NCI-H510A treated with DMSO at 0.1 percent for 48 hours (cell line): ENCODE data around the gene NOS3.

Experiments
- DNase-seq: peaks from one replicate; lab custom pipeline; 2025; lab: John Stamatoyannopoulos, UW

The NOS3 gene

DNA sequence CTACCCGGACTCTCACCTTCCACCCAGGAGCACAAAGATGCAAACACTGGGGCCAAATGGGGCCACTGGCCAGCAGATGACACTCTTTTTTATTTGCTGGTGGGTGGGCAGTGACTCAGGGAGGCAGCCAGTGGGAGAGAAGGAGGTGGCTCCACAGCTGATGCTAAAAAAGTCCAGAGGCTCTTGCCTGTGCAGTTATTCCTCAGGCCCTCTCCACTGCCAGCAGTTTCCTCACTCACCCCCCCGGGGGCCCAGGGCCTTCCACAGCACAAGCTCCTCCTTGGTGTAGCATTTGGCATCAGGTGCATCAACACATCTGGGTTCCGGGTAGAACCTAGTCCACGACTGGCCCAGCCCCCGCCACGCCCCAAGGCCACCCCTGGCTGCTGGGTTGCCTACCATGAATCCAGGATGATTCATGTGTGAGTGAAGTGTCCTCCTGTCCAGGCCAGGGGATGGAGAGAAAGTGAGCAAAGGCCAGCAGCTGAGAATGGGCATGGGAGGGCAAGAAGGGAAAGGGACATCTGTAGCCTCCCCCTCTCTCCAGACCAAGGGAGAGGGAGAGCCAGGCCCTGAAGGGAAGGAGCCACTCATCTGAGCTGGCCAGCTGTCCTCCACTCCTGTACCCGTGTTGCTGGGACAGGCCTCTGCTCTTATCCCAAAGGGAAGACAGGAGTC lies 11.0 kb upstream of the NOS3 start:
- no peak for DNase-seq

DNA sequence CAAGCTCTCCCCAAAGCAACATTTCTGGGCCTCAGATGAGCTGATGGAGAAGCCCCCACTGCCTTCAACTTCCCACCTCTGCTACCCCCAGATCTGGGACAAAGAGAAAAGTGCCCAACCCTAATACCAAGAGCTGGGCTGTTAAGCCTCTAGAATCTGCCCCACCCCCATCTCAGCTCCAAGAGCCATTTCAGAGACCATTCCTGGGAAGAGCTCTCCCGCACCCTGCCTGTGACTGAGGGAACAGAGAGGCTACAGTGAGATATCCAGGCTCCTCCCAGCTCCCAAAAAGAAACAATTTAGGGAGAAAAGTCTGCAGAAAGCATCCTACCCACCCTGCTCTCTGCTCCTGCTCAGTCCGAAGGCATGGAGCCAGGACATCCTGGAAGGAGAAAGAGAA lies 10.2 kb upstream of the NOS3 start:
- DNase-seq: no peak

DNA sequence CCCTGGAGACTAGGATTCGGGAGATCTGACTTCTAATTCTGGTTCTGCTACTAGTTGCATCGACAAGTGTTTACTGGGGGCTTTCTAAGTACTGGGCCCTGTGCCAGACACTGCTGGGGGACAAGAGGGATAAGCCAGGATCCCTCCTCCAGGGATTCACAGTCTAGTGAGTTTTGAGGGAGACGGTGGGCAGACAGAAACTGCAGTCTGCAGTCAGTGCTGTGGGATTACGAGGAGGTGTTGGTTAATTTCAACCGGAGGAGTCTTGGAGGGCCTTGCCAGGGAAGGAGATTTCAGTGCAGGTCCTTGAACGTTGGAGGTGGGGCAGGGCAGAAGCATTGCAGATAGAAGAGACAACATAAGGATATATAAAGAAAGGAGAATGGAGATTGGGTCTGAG lies 9.2 kb upstream of the NOS3 start:
- no peak for DNase-seq

DNA sequence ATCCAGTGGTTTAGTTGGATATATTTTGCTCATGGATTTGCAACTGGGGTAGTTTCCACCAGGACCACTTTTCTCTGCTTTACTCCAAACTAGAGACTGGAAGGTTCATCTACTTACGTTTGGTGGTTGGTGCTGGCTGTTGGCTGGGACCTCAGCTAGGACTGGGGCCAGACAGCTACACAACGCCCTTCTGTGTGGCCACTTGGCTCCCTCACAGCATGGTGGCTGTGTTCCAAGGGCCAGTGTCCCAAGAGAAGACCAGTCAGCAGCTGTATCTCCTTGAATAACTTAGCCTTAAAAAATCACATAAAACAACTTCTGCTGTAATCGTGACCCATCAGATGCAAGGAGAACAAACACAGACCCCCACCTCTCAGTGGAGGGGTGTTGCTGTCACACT lies 8.5 kb upstream of the NOS3 start:
- DNase-seq: no peak

DNA sequence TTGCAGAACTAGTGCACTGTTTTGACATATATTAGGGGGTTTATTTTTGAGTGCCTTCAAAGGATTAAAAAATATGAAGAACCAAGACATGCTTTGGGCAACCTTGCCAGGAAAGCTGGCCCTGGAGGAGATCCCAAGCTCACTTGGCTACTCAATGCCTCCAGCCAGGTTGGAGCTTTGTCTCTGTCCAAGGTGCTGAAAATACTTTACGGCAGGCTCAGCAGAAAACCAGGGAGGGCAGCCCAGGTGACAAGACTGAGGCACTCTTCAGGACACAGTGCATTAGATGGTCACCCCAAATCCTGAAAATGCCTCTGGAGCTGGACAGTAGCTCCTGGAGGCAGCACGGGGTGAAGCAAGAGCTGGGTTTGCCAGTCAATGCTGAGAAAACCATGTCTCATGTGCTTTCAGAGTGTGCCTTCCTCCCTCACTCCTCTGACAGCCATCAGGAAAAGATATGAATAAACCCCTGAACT lies 6.9 kb upstream of the NOS3 start:
- no peak for DNase-seq

DNA sequence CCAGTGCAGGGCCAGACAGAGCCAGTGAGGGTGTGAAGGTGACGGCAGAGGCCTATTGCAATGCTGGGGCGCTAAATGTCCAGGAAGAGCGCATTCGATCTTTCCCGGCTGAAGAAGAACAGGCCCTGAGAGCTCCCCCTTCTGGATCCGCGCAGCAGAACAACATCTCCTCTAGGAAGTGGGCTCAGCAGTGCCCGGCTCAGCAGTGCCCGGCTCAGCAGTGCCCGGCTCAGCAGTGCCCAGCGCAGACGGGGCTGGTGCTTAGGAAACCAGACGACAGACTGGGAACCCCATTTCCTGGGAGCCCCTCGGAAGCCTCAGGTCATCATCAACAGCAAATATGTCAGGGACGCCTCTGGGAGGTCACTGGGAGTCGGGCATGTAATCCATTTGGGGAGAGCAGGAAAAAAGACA lies 4.7 kb upstream of the NOS3 start:
- peak; percentile 66 for DNase-seq

DNA sequence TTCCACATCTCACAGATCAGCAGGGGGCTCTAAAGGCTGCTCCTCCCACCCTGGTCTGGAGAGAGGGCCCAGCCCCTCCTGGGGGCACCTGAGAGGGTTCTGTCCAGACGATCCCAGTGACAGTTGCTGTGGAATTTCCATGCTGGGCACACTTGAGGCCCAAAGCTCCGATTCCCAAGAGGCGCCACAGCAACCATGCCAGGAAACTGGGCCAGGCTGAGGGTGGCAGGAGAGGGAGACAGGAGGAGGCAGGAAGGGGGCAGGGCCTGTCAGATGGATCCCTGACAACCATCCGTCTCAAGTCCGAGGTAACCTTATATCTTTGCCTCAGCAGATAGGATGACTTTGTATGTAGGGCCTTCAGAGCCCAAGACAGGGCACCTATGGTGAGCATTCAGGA lies 4.3 kb upstream of the NOS3 start:
- DNase-seq: no peak

DNA sequence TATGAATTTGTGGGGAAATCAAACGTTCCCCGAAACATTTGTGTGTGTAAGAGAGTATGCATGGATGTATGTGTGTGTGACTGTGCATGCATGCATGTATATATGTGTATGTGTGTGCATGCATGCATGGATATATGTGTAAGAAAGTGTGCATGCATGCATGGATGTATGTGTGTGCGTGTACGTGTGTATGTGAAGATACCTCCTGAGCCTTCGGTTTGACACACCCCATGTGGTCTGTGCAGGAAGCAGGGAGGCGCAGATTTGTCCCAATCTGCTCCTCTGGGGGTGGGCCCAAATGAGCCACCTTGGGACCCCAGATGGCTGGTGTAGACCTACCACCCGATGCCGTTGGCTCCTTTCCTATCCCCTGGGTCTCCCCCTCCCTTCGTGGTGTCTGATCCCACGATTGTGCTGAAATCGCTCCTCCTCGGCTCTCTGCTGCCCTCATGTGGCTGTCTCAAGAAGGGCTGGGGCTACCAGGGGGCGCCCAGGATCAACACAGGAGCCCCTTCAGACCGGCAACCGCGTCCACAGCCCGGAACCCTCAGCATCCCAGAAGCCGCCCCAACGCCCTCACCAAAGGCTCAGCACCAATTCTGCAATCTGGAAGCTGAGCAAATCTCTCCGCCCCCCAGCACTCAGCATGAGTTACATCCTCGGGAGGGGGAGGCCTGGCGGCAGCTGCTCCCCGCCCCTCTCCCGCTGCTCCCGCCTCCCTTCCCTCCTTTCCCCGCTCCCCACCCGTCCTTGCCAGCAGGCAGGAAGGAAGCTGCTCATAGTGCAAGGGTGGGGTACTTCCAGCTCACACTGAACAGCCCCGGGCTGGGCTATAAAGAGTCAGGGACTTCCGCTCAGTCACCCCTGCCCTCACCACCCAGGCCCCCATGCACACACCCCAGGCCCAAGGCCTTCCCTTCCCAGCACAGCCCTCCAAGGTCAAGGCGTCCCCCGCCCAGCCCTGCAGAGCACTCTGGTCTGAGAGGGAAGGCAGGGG lies 2.3 kb upstream of the NOS3 start:
- DNase-seq: peak; percentile 38

DNA sequence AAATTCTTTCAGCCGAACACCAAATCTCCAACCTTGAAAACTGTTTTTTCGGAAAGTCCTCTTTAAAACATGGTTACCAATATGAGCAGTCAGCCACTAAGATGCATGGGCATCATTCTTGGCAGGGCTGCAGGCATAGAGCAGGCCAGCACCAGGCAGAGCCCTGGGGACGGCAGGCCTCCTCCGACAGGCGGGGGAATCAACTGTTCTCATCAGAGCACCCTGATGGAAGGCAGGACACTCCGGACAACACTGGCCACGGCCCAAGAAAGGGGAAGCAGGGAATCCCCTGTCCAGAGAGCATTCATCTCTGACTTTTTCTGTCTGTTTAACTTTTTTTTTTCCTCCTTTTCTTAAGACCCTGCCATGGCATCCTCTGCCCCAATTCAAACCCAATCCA lies 1.4 kb upstream of the NOS3 start:
- no peak for DNase-seq

DNA sequence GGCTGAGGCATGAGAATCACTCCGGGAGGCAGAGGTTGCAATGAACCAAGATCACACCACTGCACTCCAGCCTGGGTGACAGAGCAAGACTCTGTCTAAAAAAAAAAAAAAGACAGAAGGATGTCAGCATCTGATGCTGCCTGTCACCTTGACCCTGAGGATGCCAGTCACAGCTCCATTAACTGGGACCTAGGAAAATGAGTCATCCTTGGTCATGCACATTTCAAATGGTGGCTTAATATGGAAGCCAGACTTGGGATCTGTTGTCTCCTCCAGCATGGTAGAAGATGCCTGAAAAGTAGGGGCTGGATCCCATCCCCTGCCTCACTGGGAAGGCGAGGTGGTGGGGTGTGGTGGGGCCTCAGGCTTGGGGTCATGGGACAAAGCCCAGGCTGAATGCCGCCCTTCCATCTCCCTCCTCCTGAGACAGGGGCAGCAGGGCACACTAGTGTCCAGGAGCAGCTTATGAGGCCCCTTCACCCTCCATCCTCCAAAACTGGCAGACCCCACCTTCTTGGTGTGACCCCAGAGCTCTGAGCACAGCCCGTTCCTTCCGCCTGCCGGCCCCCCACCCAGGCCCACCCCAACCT lies 1.3 kb downstream of the NOS3 start:
- no peak for DNase-seq

DNA sequence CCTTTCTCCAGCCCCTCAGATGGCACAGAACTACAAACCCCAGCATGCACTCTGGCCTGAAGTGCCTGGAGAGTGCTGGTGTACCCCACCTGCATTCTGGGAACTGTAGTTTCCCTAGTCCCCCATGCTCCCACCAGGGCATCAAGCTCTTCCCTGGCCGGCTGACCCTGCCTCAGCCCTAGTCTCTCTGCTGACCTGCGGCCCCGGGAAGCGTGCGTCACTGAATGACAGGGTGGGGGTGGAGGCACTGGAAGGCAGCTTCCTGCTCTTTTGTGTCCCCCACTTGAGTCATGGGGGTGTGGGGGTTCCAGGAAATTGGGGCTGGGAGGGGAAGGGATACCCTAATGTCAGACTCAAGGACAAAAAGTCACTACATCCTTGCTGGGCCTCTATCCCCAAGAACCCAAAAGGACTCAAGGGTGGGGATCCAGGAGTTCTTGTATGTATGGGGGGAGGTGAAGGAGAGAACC lies 2.1 kb downstream of the NOS3 start:
- DNase-seq: no peak

DNA sequence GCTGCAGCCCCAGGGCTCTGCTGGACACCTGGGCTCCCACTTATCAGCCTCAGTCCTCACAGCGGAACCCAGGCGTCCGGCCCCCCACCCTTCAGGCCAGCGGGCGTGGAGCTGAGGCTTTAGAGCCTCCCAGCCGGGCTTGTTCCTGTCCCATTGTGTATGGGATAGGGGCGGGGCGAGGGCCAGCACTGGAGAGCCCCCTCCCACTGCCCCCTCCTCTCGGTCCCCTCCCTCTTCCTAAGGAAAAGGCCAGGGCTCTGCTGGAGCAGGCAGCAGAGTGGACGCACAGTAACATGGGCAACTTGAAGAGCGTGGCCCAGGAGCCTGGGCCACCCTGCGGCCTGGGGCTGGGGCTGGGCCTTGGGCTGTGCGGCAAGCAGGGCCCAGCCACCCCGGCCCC lies 2.7 kb downstream of the NOS3 start:
- DNase-seq: no peak

DNA sequence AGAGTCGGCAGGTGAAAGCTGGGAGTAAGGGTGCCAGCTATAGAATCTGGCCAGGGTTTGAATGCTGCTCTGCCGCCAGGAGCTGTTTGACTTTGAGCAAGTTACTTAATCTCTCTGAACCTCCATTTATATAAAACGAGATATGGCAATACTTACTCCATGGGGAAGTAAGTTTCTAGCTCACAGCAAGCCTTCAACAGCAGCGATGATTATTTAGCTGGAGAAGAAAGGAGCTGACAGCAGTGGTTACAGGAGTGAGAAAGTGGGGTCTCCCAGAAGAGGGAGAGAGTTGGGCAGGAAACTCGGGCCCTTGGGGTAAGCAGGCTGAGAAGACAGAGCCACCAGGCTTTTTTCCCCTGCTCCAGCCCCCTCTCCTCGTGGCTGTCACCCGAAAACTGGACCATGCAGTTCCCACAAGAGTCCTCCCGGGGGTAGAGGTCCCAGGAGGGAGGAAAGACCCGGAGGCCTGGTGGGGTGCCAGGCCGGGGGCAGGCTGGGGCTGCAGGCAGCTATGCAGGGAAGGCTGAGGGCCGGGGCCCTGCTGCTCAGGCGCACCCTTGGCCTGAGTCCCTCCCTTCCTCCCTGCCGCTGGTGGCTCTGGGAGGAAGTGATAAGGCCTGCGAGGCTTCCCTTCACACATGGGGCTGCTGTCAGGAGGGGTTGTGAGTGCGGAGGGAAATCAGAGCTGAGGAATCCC lies 3.5 kb downstream of the NOS3 start:
- DNase-seq: no peak

DNA sequence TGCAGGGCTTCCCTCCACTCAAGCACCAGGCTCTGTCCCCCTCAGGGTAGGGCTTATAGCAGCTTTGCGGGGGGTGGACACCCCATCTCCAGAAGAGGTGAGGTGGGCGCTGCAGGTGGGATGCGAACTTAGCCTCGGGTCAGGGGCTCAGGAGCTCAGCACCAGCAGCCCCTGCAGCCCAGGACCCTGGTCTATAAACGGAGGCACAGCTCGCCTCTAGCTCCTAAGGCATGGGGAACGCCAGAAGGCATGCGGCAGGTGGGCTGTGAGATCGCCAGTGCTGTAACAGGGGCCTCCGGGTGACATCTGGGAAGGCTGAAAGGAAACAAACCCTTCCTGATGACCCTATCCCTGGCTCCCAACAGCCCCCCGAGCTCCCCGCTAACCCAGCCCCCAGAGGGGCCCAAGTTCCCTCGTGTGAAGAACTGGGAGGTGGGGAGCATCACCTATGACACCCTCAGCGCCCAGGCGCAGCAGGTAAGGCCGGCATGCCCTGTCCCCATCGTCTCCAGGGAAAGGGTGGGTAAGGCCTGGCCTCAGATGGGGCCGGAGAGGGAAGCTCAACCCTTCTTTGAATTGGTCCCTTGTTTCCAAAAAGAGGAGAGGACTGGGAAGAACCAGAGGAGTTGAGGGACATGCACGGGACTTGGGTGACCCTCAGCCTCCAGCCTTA lies 4.2 kb downstream of the NOS3 start:
- DNase-seq: no peak

DNA sequence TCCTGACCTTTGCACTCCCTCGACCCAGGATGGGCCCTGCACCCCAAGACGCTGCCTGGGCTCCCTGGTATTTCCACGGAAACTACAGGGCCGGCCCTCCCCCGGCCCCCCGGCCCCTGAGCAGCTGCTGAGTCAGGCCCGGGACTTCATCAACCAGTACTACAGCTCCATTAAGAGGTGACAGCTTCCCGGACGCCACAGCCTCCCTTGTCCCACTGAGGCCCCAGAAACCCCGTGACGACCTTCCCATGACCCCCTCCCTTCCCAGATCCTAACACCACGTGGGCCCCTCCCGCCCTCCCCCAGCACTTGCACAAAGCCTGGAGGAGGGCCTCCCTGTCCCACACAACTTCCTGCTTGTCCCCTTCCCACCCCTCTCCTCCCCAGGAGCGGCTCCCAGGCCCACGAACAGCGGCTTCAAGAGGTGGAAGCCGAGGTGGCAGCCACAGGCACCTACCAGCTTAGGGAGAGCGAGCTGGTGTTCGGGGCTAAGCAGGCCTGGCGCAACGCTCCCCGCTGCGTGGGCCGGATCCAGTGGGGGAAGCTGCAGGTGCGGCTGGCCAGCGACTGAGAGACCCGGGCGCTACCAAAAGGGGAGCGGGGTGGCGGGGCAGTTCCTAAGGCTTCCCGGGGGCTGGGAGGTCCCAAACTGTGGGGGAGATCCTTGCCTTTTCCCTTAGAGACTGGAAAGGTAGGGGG lies 5.7 kb downstream of the NOS3 start:
- no peak for DNase-seq

DNA sequence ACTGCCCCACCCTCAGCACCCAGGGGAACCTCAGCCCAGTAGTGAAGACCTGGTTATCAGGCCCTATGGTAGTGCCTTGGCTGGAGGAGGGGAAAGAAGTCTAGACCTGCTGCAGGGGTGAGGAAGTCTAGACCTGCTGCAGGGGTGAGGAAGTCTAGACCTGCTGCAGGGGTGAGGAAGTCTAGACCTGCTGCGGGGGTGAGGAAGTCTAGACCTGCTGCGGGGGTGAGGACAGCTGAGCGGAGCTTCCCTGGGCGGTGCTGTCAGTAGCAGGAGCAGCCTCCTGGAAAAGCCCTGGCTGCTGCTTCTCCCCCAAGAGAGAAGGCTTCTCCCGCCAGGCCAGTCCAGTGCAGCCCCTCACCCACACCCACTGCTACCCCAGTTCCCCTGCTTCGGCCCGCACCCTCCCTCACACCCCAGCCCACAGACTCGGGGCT lies 6.3 kb downstream of the NOS3 start:
- DNase-seq: no peak

DNA sequence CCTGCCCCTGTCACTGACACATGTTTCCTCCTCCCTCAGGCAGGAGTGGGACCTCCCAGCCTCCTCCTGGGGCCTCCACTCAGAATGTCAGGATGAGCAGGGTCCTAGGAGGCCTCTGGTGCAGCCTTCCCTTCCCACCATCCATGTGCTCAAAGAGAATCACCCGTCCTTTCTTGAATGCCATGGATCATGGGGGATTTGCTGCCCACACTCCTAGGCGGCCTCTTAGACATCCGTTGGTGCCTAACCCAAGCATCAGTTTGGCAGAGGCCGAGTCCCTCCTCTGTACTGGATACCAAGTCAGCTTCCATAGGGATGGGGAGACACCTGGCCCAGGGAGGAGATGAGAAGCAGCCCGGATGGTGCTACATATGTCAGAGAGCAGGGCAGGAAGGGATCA lies 7.0 kb downstream of the NOS3 start:
- no peak for DNase-seq

DNA sequence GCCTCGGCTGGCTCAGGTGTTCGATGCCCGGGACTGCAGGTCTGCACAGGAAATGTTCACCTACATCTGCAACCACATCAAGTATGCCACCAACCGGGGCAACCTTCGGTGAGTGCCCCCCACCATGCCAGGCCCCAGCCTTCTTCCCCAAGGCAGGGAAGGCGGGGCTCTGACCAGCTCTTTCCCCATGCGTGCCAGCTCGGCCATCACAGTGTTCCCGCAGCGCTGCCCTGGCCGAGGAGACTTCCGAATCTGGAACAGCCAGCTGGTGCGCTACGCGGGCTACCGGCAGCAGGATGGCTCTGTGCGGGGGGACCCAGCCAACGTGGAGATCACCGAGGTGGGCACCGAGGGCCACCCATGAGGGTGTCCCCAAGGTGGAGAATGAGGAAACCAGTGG lies 7.5 kb downstream of the NOS3 start:
- DNase-seq: no peak

DNA sequence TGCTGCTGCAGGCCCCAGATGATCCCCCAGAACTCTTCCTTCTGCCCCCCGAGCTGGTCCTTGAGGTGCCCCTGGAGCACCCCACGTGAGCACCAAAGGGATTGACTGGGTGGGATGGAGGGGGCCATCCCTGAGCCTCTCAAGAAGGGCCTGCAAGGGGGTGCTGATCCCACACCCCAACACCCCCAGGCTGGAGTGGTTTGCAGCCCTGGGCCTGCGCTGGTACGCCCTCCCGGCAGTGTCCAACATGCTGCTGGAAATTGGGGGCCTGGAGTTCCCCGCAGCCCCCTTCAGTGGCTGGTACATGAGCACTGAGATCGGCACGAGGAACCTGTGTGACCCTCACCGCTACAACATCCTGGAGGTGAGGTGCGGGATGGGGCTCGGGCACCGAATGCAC lies 8.2 kb downstream of the NOS3 start:
- no peak for DNase-seq

DNA sequence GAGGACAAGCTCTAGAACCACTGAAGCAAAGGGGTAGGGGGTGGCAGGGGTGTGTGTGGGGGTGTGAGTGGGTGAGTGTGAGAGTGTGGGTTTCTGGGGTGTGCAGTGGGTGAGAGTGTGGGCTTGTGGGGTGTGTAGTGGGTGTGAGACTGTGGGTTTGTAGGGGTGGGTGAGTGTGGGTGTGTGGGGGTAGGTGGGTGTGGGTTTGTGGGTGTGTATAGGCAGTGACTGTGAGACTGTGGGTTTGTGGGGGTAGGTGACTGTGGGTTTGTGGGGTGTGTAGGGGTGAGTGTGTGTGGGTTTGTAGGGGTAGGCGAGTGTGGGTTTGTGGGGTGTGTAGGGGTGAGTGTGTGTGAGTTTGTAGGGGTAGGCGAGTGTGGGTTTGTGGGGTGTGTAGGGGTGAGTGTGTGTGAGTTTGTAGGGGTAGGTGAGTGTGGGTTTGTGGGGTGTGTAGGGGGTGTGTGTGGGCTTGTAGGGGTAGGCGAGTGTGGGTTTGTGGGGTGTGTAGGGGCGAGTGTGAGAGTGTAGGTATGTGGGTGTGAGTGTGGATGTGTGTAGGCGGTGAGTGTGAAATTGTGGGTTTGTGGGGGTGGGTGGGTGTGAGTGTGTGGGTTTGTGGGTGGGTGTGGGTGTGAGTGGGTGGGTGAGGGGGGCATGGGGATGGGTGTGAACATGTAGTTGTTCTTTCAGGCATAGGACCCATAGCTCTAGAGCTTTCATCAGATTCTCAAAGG lies 8.8 kb downstream of the NOS3 start:
- DNase-seq: no peak
